ENCODE measurements around the gene RNF115.
"Not testable (repeated sequence)": the region's sequence is repeated elsewhere in the genome, so short reads cannot be mapped to it uniquely, and the experiment has no call there.

Gene RNF115

GRCh38 chr1:145826030-145826429, 2.1 kb upstream of the RNF115 start:
- DNase-seq, result no peak

GRCh38 chr1:145824499-145824842, 576 bp upstream of the RNF115 start:
- DNase-seq, result no peak

GRCh38 chr1:145822779-145823331, 1.0 kb downstream of the RNF115 start:
- not testable (repeated sequence) for DNase-seq

GRCh38 chr1:145818095-145818494, 5.8 kb downstream of the RNF115 start:
- DNase-seq, result not testable (repeated sequence)

- not testable (repeated sequence) for DNase-seq
Observed at GRCh38 chr1:145812977-145813810, 10.7 kb downstream of the RNF115 start.

GRCh38 chr1:145806844-145807243, 17.1 kb downstream of the RNF115 start:
- no peak for DNase-seq

- DNase-seq, result no peak
Observed at GRCh38 chr1:145806408-145806807, 17.5 kb downstream of the RNF115 start.

GRCh38 chr1:145805057-145805456, 18.8 kb downstream of the RNF115 start:
- DNase-seq, result no peak

- DNase-seq, result no peak
Observed at GRCh38 chr1:145804235-145805045, 19.5 kb downstream of the RNF115 start.

- no peak for DNase-seq
Observed at GRCh38 chr1:145799806-145800205, 24.1 kb downstream of the RNF115 start.

GRCh38 chr1:145796753-145797152, 27.1 kb downstream of the RNF115 start:
- DNase-seq, result no peak

GRCh38 chr1:145795257-145795881, 28.5 kb downstream of the RNF115 start:
- DNase-seq, result no peak

- no peak for DNase-seq
Observed at GRCh38 chr1:145792484-145792883, 31.4 kb downstream of the RNF115 start.

GRCh38 chr1:145791860-145792259, 32.0 kb downstream of the RNF115 start:
- not testable (repeated sequence) for DNase-seq

GRCh38 chr1:145788580-145788979, 35.3 kb downstream of the RNF115 start:
- no peak for DNase-seq

- no peak for DNase-seq
Observed at GRCh38 chr1:145786271-145786670, 37.6 kb downstream of the RNF115 start.

GRCh38 chr1:145785547-145785946, 38.3 kb downstream of the RNF115 start:
- no peak for DNase-seq

GRCh38 chr1:145784409-145784808, 39.5 kb downstream of the RNF115 start:
- no peak for DNase-seq

- no peak for DNase-seq
Observed at GRCh38 chr1:145782272-145783099, 41.4 kb downstream of the RNF115 start.

GRCh38 chr1:145778146-145778540, 45.8 kb downstream of the RNF115 start:
- no peak for DNase-seq

- no peak for DNase-seq
Observed at GRCh38 chr1:145777357-145778145, 46.3 kb downstream of the RNF115 start.

- DNase-seq, result no peak
Observed at GRCh38 chr1:145773423-145773822, 50.5 kb downstream of the RNF115 start.

Data from NCI-H2029 (cell line).